SK-N-SH (cell line): ENCODE data around the gene KCNC3. TPM values are rescaled to one million over a fixed set of nuclear protein-coding genes. Genes with fewer than 3 reads are reported as not detected.

ENCODE experiments used
- CTCF ChIA-PET: fragments of 300-600, 350-600 bp; formaldehyde crosslinking; extraction: SDS; loops from one replicate; lab custom pipeline; 2021; lab: Yijun Ruan, JAX
- POLR2A ChIA-PET: fragments of 350-600 bp; sonication (Branson Sonifier 250); formaldehyde crosslinking; extraction: SDS; loops from one replicate; lab custom pipeline; 2020; ENCODE audit warnings: antibody characterized with exemption, inconsistent platforms; lab: Yijun Ruan, JAX
- DNase-seq: peaks from one replicate; pipeline ENCODE4 v3.0.0; 2012
- H2AFZ ChIP-seq: fragments of 200-600 bp; sonication (generic); 2 replicates; pipeline ENCODE4 v1.8.1; 2016; ENCODE audit warnings: antibody characterized with exemption, mild to moderate bottlenecking, low read depth
- H3F3A ChIP-seq: fragments of 200-600 bp; sonication (generic); replicated peaks from 2 replicates; pipeline ENCODE3; 2016; ENCODE audit warnings: antibody characterized with exemption, mild to moderate bottlenecking; ENCODE audit not compliant: insufficient read depth
- H3K27ac ChIP-seq, 2 experiments: fragments of 200-500 bp in 1 of 2; fragments of 200-600 bp in 1 of 2; sonication (Bioruptor generic) in 1 of 2; sonication (generic), shearing (Covaris generic) in 1 of 2; 2 replicates each; pipeline versions ENCODE4 v1.5.1 to v1.6.1; 2014 to 2016; ENCODE audit warnings: low read depth in 2 of 2, inconsistent platforms in 1 of 2, low read length in 1 of 2, mild to moderate bottlenecking in 1 of 2, mixed read lengths in 1 of 2
- H3K27me3 ChIP-seq: fragments of 200-600 bp; sonication (generic), shearing (Covaris generic); 2 replicates; pipeline ENCODE4 v1.6.1; 2016; ENCODE audit warnings: mixed run types; ENCODE audit not compliant: insufficient read depth
- H3K36me3 ChIP-seq, 2 experiments: fragments of 200-500 bp in 1 of 2; fragments of 200-600 bp in 1 of 2; sonication (Bioruptor generic) in 1 of 2; sonication (generic) in 1 of 2; replicated peaks in 1 of 2; 2 replicates each; pipeline versions ENCODE3 to v1.5.1; 2014 to 2016; ENCODE audit warnings: low read length in 1 of 2, mild to moderate bottlenecking in 1 of 2; ENCODE audit not compliant: insufficient read depth in 2 of 2, control insufficient read depth in 1 of 2
- H3K4me1 ChIP-seq, 2 experiments: fragments of 200-500 bp in 1 of 2; fragments of 200-600 bp in 1 of 2; sonication (Bioruptor generic) in 1 of 2; sonication (generic), shearing (Covaris generic) in 1 of 2; 2 replicates each; pipeline versions ENCODE4 v1.5.1 to v1.6.1; 2014 to 2016; ENCODE audit warnings: low read depth in 1 of 2, low read length in 1 of 2, mixed run types in 1 of 2; ENCODE audit not compliant: insufficient read depth in 2 of 2, control insufficient read depth in 1 of 2
- H3K4me2 ChIP-seq: fragments of 200-600 bp; sonication (generic), shearing (Covaris generic); 2 replicates; pipeline ENCODE4 v1.6.1; 2017; ENCODE audit warnings: mixed run types
- H3K4me3 ChIP-seq, 2 experiments: fragments of 200-500 bp in 1 of 2; fragments of 200-600 bp in 1 of 2; sonication (Bioruptor generic) in 1 of 2; sonication (generic), shearing (Covaris generic) in 1 of 2; 2 replicates each; pipeline versions ENCODE4 v1.5.1 to v1.8.1; 2014 to 2016; ENCODE audit warnings: low read depth in 2 of 2, inconsistent platforms in 1 of 2, low read length in 1 of 2, mild to moderate bottlenecking in 1 of 2, mixed read lengths in 1 of 2, moderate library complexity in 1 of 2
- H3K79me2 ChIP-seq: fragments of 200-600 bp; sonication (generic); 2 replicates; pipeline ENCODE4 v1.8.1; 2017; ENCODE audit warnings: mild to moderate bottlenecking; ENCODE audit not compliant: insufficient read depth
- H3K9ac ChIP-seq: fragments of 200-600 bp; sonication (generic); 2 replicates; pipeline ENCODE4 v1.6.1; 2017; ENCODE audit warnings: mixed run types
- H3K9me2 ChIP-seq: fragments of 200-600 bp; sonication (generic); 2 replicates; pipeline ENCODE4 v1.6.1; 2017; ENCODE audit warnings: mixed run types
- H3K9me3 ChIP-seq: fragments of 200-600 bp; sonication (generic); 2 replicates; pipeline ENCODE4 v1.6.1; 2017; ENCODE audit warnings: mixed run types, mild to moderate bottlenecking, moderate library complexity
- H4K20me1 ChIP-seq: fragments of 200-600 bp; sonication (generic); 2 replicates; pipeline ENCODE4 v1.6.1; 2017; ENCODE audit warnings: mild to moderate bottlenecking, mixed run types; ENCODE audit not compliant: insufficient read depth
- CHD2 ChIP-seq: fragments of 150-350 bp; IDR thresholded peaks from 2 replicates; pipeline ENCODE4 v1.6.1; 2018; ENCODE audit warnings: low read length; ENCODE audit not compliant: partially characterized antibody
- ELF1 ChIP-seq: IDR thresholded peaks from 2 replicates; pipeline ENCODE4 v1.4.0; 2012
- FOSL2 ChIP-seq: IDR thresholded peaks from 2 replicates; pipeline ENCODE4 v1.4.0; 2012; ENCODE audit warnings: low read depth, mild to moderate bottlenecking, moderate library complexity, borderline replicate concordance
- GATA2 ChIP-seq: sonication (generic); formaldehyde crosslinking; IDR thresholded peaks from 2 replicates; pipeline ENCODE4 v1.5.0; 2020; ENCODE audit warnings: mild to moderate bottlenecking, missing genetic modification reagents
- MEF2A ChIP-seq: IDR thresholded peaks from 2 replicates; pipeline ENCODE4 v1.4.0; 2012; ENCODE audit warnings: low read depth, borderline replicate concordance
- NFIC ChIP-seq: IDR thresholded peaks from 2 replicates; pipeline ENCODE4 v1.4.0; 2012; ENCODE audit warnings: borderline replicate concordance
- RXRA ChIP-seq: IDR thresholded peaks from 2 replicates; pipeline ENCODE4 v1.4.0; 2012; ENCODE audit warnings: low read depth, mild to moderate bottlenecking, borderline replicate concordance
- SMC3 ChIP-seq: IDR thresholded peaks from 2 replicates; pipeline ENCODE4 v1.6.1; 2012; ENCODE audit warnings: low read depth, low read length, improper control_type of control experiment
- TEAD4 ChIP-seq: IDR thresholded peaks from 2 replicates; pipeline ENCODE4 v1.4.0; 2012; ENCODE audit warnings: mild to moderate bottlenecking, borderline replicate concordance; ENCODE audit not compliant: insufficient read depth
- WGBS: methylation state at CpG from one replicate; pipeline ENCODE4 v1.1.6; 2017; ENCODE audit warnings: low lambda C conversion rate; 5-methylcytosine and 5-hydroxymethylcytosine counted together
- polyA plus RNA-seq, 3 experiments: library from polyadenylated mRNA; depleted of rRNA; stranded (reverse); fragments of >200 nt; gene quantifications; 2 replicates each; pipeline ENCODE4 v1.2.3, GENCODE V29; 2012
- TF ChIP-seq, protein P1 (sequence below): fragments of 200-600 bp; sonication (generic); IDR thresholded peaks from 2 replicates; pipeline ENCODE4 v1.6.1; 2017; ENCODE audit warnings: antibody characterized with exemption, mild to moderate bottlenecking, moderate library complexity

The KCNC3 gene
- polyA plus RNA-seq, 1 of the 3 experiments (the other 2 are of a cell fraction) = 0.30 TPM

- Histone ChIP-seq H3K27me3 (peaks cover 70% of the 10 kb centered on the region), H4K20me1 (no peaks in the 10 kb centered on the region), H3K4me2 (no peak overlapping the region), H3K4me3 (no peak overlapping the region), H3K9me2 (no peaks in the 10 kb centered on the region), H3K9ac (no peak overlapping the region), H3K79me2 (no peaks in the 10 kb centered on the region)
- WGBS = 68% methylated on average over 4 of the region's 5 CpGs
- CTCF ChIA-PET = interaction anchor here (1.0 to 2.0 kb wide), 5 partner anchors 10 to 17 kb away, joined by 3 to 12 read pairs (median 6); no protein-coding TSS in a partner anchor
- TF ChIP-seq RXRA = no peak
- TF ChIP-seq GATA2 (CRISPR knock-in tag) = no peak
- no peak for TF ChIP-seq NFIC
- TF ChIP-seq, protein P1, sequence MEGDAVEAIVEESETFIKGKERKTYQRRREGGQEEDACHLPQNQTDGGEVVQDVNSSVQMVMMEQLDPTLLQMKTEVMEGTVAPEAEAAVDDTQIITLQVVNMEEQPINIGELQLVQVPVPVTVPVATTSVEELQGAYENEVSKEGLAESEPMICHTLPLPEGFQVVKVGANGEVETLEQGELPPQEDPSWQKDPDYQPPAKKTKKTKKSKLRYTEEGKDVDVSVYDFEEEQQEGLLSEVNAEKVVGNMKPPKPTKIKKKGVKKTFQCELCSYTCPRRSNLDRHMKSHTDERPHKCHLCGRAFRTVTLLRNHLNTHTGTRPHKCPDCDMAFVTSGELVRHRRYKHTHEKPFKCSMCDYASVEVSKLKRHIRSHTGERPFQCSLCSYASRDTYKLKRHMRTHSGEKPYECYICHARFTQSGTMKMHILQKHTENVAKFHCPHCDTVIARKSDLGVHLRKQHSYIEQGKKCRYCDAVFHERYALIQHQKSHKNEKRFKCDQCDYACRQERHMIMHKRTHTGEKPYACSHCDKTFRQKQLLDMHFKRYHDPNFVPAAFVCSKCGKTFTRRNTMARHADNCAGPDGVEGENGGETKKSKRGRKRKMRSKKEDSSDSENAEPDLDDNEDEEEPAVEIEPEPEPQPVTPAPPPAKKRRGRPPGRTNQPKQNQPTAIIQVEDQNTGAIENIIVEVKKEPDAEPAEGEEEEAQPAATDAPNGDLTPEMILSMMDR = no peak
- TF ChIP-seq ELF1 = no peak
- TF ChIP-seq, all 33 proteins: peak for 0
- POLR2A ChIA-PET = no interaction called here
- H3K36me3 ChIP-seq = no peaks in the 10 kb centered on the region
- no peak overlapping the region for H2AFZ ChIP-seq
- no peaks in the 10 kb centered on the region for H3K4me1 ChIP-seq
- no peaks in the 10 kb centered on the region for H3K9me3 ChIP-seq
- no peak for DNase-seq
- no peaks in the 10 kb centered on the region for H3F3A ChIP-seq
- H3K27ac ChIP-seq = no peak overlapping the region
These were observed 60.7 kb downstream of the KCNC3 start for GRCh38 chr19:50268501-50268900.

DNA sequence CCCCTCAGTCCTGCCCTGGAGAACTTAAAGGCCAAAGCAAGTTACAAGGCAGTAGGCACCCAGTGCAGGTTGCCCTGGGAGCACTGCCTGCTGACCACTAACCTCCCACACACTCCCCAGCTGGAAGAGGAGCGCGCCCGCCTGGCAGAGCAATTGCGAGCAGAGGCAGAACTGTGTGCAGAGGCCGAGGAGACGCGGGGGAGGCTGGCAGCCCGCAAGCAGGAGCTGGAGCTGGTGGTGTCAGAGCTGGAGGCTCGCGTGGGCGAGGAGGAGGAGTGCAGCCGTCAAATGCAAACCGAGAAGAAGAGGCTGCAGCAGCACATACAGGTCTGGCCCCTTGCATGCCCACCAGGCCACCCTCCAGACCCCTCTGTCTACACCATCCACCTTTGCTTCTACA lies 61.1 kb downstream of the KCNC3 start:
- no peaks in the 10 kb centered on the region for H3K4me1 ChIP-seq
- POLR2A ChIA-PET = no interaction called here
- H3K36me3 ChIP-seq = no peaks in the 10 kb centered on the region
- no peak overlapping the region for H3K9ac ChIP-seq
- H3K27me3 ChIP-seq = peaks cover 66% of the 10 kb centered on the region
- no peaks in the 10 kb centered on the region for H3F3A ChIP-seq
- CTCF ChIA-PET = interaction anchor here (1.0 to 2.0 kb wide), 4 partner anchors 9 to 16 kb away, joined by 4 to 12 read pairs (median 6); no protein-coding TSS in a partner anchor
- H2AFZ ChIP-seq = no peak overlapping the region
- H3K9me3 ChIP-seq = no peaks in the 10 kb centered on the region
- no peak overlapping the region for H3K4me2 ChIP-seq
- no peak overlapping the region for H3K4me3 ChIP-seq
- no peak for TF ChIP-seq TEAD4
- no peak for TF ChIP-seq RXRA
- TF ChIP-seq, protein P1 = no peak
- TF ChIP-seq FOSL2 = no peak
- no peak for TF ChIP-seq MEF2A
- no peak for TF ChIP-seq CHD2
- TF ChIP-seq SMC3 = no peak
- TF ChIP-seq, all 33 proteins: peak for 0
- H4K20me1 ChIP-seq = no peaks in the 10 kb centered on the region
- no peak overlapping the region for H3K27ac ChIP-seq
- H3K9me2 ChIP-seq = no peaks in the 10 kb centered on the region
- no peaks in the 10 kb centered on the region for H3K79me2 ChIP-seq
- DNase-seq = no peak
- 22% methylated on average over 13 of the region's 13 CpGs for WGBS
